Rectal smooth muscle tissue (tissue), 1 donor: Measurements from ENCODE around the gene CENPS.

ENCODE experiments used
- H3K27ac ChIP-seq: one replicate; pipeline ENCODE4 v1.7.0; 2013; ENCODE audit warnings: low read depth, low read length, inconsistent platforms
- H3K27me3 ChIP-seq: one replicate; pipeline ENCODE4 v1.7.0; 2013; ENCODE audit warnings: low read length; ENCODE audit not compliant: control insufficient read depth, insufficient read depth
- H3K36me3 ChIP-seq: one replicate; pipeline ENCODE4 v1.7.0; 2013; ENCODE audit warnings: low read length; ENCODE audit not compliant: control insufficient read depth, insufficient read depth
- H3K4me1 ChIP-seq: one replicate; pipeline ENCODE4 v1.7.0; 2013; ENCODE audit warnings: low read length; ENCODE audit not compliant: control insufficient read depth, insufficient read depth
- H3K4me3 ChIP-seq: one replicate; pipeline ENCODE4 v1.7.0; 2013; ENCODE audit warnings: low read length
- H3K9ac ChIP-seq: one replicate; pipeline ENCODE4 v1.7.0; 2013; ENCODE audit warnings: low read length

The CENPS gene

DNA sequence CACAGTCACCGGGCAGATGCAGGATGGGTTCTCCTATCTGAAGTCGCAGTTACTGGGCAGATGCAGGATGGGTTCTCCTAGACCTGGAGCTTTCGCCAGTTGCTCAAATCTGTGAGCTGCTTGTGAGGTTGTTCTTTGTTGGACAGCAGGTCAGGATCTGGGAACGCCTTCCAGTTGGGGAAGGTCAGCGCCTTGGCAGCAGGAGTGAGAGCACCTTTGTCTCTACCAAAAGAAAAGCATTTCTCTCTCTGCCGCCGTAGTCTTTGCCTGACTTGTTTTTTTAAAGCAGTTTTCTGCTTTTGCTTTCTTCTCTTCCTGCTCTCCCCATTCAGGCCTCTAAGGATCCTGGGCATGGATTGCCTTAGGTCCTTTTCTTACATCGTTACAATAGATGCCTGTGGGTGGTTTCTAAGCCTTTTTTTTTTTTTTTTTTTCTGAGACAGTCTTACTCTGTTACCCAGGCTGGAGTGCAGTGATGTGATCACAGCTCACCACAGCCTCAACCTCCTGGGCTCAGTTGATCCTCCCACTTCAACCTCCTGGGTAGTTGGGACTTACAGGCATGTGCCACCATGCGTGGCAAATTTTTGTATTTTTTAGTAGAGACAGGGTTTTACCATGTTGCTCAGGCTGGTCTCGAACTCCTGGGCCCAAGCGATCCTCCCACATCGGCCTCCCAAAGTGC, 60.2 kb downstream of the CENPS start:
- peaks cover 5% of the 10 kb centered on the region for H3K4me1 ChIP-seq
- no peak overlapping the region for H3K9ac ChIP-seq
- no peaks in the 10 kb centered on the region for H3K36me3 ChIP-seq
- no peak overlapping the region for H3K27ac ChIP-seq
- no peaks in the 10 kb centered on the region for H3K27me3 ChIP-seq
- no peak overlapping the region for H3K4me3 ChIP-seq
